Measurements from ENCODE around the gene TNS1.

The TNS1 gene

GRCh38 chr2:217903859-217904613, 98.8 kb downstream of the TNS1 start:
- TF ChIP-seq CTCF (conservative IDR thresholded peaks at IDR 0.05; ENCODE audit: low read depth, low read length): no peak
- H3K4me3 ChIP-seq (IDR thresholded peaks at IDR 0.05; ENCODE audit: insufficient read depth, low read depth, low read length): no peak overlapping the region
- H3K36me3 ChIP-seq (ENCODE audit: insufficient read depth): no peaks in the 10 kb centered on the region
- no peaks in the 10 kb centered on the region for H3K27me3 ChIP-seq (ENCODE audit: insufficient read depth, low read depth)
- no peak overlapping the region for H3K9ac ChIP-seq
- H3K4me2 ChIP-seq: no peak overlapping the region
- H3K79me2 ChIP-seq (ENCODE audit: insufficient read depth, low read depth): no peaks in the 10 kb centered on the region
- H3K27ac ChIP-seq: no peak overlapping the region
- no peaks in the 10 kb centered on the region for H3K4me1 ChIP-seq (ENCODE audit: low read depth, poor library complexity, severe bottlenecking)
- H4K20me1 ChIP-seq (ENCODE audit: insufficient read depth): no peaks in the 10 kb centered on the region
- no peak overlapping the region for H2AFZ ChIP-seq (ENCODE audit: low read depth)

DNA sequence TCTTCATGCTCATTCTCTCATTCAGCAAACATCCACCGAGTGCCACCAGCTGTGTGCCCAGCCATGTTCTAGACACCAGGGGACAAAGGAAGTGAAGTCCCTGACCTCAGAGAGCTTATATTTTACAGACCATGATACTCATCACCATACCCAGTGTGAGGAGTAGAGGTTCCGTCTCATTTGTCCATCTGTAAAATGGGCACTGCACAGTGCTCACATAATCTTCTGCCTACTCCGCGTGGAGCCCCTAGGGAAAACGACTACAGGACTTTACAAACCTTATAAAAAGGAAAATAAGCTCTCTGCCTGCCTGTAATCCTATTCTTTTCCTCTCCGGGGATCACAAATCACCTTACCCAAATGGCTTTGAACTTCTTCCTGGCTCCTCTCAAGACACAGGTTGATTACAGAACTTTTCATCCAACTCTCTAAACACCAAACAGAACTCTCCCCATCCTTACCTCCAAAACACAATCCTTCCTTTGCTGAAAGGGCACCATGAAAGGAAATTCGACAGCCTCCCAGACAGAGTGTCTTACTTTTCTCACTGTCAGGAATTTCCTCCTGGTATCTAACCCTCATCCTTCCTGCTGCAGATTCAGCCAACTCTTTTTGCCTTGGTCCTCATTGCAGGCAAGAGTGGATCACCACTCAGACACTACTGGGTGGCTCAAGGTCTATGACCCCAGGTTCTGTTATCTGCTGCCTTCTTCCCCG, 99.5 kb downstream of the TNS1 start:
- no peaks in the 10 kb centered on the region for H3K4me1 ChIP-seq (ENCODE audit: low read depth, poor library complexity, severe bottlenecking)
- H3K27me3 ChIP-seq (ENCODE audit: insufficient read depth, low read depth): no peaks in the 10 kb centered on the region
- H3K36me3 ChIP-seq (ENCODE audit: insufficient read depth): no peaks in the 10 kb centered on the region
- H3K4me2 ChIP-seq: no peak overlapping the region
- H3K27ac ChIP-seq: no peak overlapping the region
- H2AFZ ChIP-seq (ENCODE audit: low read depth): no peak overlapping the region
- TF ChIP-seq CTCF (conservative IDR thresholded peaks at IDR 0.05; ENCODE audit: low read depth, low read length): no peak
- H4K20me1 ChIP-seq (ENCODE audit: insufficient read depth): no peaks in the 10 kb centered on the region
- no peak overlapping the region for H3K9ac ChIP-seq
- no peak overlapping the region for H3K4me3 ChIP-seq (IDR thresholded peaks at IDR 0.05; ENCODE audit: insufficient read depth, low read depth, low read length)
- H3K79me2 ChIP-seq (ENCODE audit: insufficient read depth, low read depth): no peaks in the 10 kb centered on the region

DNA sequence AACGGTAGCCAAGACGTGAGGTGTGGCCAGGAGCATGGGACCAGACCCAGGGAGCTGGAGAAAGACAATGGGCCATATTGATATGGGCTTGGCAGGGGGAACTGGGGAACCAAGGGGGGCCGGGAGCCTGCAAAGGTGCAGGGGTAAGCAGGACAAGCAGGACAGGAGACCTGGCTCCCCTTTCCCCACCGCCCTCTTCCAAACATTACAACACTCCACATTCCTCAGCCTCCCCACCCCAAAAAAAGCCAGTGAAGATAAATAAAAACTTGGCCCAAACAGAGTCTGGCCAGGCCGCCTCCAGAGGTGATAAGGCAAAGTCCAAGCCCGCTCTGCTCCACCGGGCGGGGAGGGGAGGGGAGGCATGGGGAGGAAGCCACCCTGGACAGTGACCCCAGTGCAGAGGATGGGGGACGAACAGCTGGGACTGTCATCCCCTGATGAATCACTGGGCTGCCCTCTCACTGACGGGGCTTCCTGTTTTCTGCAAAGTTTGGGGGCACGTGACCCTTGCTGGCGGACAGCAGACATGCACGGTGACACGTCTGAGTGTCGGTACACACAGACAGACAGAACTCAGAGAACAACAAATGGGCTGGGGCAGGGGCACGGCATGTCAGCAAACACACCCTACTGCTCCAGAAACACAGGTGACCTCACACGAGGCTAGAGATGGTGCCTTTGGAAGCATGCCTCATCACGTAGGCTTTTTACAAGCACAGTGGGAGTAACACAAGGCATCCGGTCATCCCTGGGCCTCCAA, 100.2 kb downstream of the TNS1 start:
- no peaks in the 10 kb centered on the region for H3K4me1 ChIP-seq (ENCODE audit: low read depth, poor library complexity, severe bottlenecking)
- H3K4me2 ChIP-seq: no peak overlapping the region
- no peaks in the 10 kb centered on the region for H3K79me2 ChIP-seq (ENCODE audit: insufficient read depth, low read depth)
- H4K20me1 ChIP-seq (ENCODE audit: insufficient read depth): no peaks in the 10 kb centered on the region
- no peak overlapping the region for H2AFZ ChIP-seq (ENCODE audit: low read depth)
- H3K9ac ChIP-seq: no peak overlapping the region
- no peak overlapping the region for H3K4me3 ChIP-seq (IDR thresholded peaks at IDR 0.05; ENCODE audit: insufficient read depth, low read depth, low read length)
- no peak overlapping the region for H3K27ac ChIP-seq
- TF ChIP-seq CTCF (conservative IDR thresholded peaks at IDR 0.05; ENCODE audit: low read depth, low read length): no peak
- H3K27me3 ChIP-seq (ENCODE audit: insufficient read depth, low read depth): no peaks in the 10 kb centered on the region
- H3K36me3 ChIP-seq (ENCODE audit: insufficient read depth): no peaks in the 10 kb centered on the region

DNA sequence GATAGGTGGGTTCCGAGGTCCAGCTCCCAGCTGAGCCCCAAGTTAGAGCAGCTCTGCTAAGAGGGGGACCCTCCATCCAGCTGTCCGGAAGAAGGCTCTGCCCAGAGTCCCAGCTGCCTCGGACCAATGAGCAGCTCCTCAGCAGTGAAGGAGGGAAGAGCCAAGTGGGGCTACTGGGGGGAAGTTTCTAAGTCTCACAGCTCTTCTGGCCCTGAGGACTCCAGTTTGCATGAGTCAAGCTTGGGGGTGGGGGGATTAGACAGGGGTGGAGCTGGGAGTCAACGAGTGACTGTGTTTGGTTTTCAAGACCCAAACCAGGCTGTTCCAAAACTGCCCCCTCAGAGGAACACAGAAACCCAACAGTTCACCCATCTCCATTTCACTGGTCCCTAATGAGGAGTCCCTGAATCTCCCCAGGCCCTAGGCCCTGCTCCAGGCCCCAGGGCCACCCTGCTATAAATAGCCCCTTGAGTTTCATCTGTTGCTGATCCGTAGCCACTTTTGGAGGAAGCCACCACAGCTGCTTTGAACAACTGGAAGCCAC, 100.9 kb downstream of the TNS1 start:
- H3K79me2 ChIP-seq (ENCODE audit: insufficient read depth, low read depth): no peaks in the 10 kb centered on the region
- no peak overlapping the region for H2AFZ ChIP-seq (ENCODE audit: low read depth)
- H3K4me3 ChIP-seq (IDR thresholded peaks at IDR 0.05; ENCODE audit: insufficient read depth, low read depth, low read length): no peak overlapping the region
- H3K4me2 ChIP-seq: no peak overlapping the region
- H4K20me1 ChIP-seq (ENCODE audit: insufficient read depth): no peaks in the 10 kb centered on the region
- no peak overlapping the region for H3K27ac ChIP-seq
- no peaks in the 10 kb centered on the region for H3K4me1 ChIP-seq (ENCODE audit: low read depth, poor library complexity, severe bottlenecking)
- no peaks in the 10 kb centered on the region for H3K36me3 ChIP-seq (ENCODE audit: insufficient read depth)
- TF ChIP-seq CTCF (conservative IDR thresholded peaks at IDR 0.05; ENCODE audit: low read depth, low read length): no peak
- H3K27me3 ChIP-seq (ENCODE audit: insufficient read depth, low read depth): no peaks in the 10 kb centered on the region
- H3K9ac ChIP-seq: no peak overlapping the region

All from KMS-11 (cell line).